ENCODE results near the gene UCK2. TPM values are rescaled to one million over a fixed set of nuclear protein-coding genes. Genes with fewer than 3 reads are reported as not detected.

Gene UCK2
- total and polyA plus RNA-seq, 4 donors, result 9.6 to 22.0 (median 14.1) TPM

GRCh38 chr1:165831146-165831545 lies 3.7 kb downstream of the UCK2 start:
- H3K9ac ChIP-seq (ENCODE audit: insufficient read depth in 1 of 2, low read length in 2 of 2), result no peak overlapping the region
- H3K4me3 ChIP-seq, result no peak overlapping the region
- H3K9me3 ChIP-seq (ENCODE audit: control insufficient read depth in 4 of 4, insufficient read depth in 3 of 4, low read length in 3 of 4), result no peaks in the 10 kb centered on the region
- WGBS, 2 donors, result 97% methylated on average over 3 of the region's 3 CpGs
- no peaks in the 10 kb centered on the region for H3K27me3 ChIP-seq (ENCODE audit: control insufficient read depth in 3 of 3, insufficient read depth in 3 of 3, low read length in 2 of 3)
- ATAC-seq (ENCODE audit: insufficient read depth, low FRiP score) (no peak), DNase-seq (no peak)
- TF ChIP-seq CTCF (IDR thresholded peaks at IDR 0.05; ENCODE audit: control extremely low read depth, extremely low read depth), result no peak
- no peak overlapping the region for H3K27ac ChIP-seq (ENCODE audit: low read depth in 1 of 2, low read length in 1 of 2)
- H3K36me3 ChIP-seq (ENCODE audit: control insufficient read depth in 4 of 4, insufficient read depth in 4 of 4, low read length in 4 of 4), result no peaks in the 10 kb centered on the region
- peaks cover 0 to 13% (median 11%) of the 10 kb centered on the region in 5 donors for H3K4me1 ChIP-seq (ENCODE audit: control insufficient read depth in 5 of 5, insufficient read depth in 5 of 5, low read length in 5 of 5)

- H3K4me1 ChIP-seq (ENCODE audit: control insufficient read depth in 5 of 5, insufficient read depth in 5 of 5, low read length in 5 of 5), result peaks cover 0 to 21% (median 9%) of the 10 kb centered on the region in 5 donors
- H3K4me3 ChIP-seq, result no peak overlapping the region
- 87 to 89% methylated on average over 9 of the region's 9 CpGs for WGBS, 2 donors
- H3K36me3 ChIP-seq (ENCODE audit: control insufficient read depth in 4 of 4, insufficient read depth in 4 of 4, low read length in 4 of 4), result no peaks in the 10 kb centered on the region
- H3K9ac ChIP-seq (ENCODE audit: insufficient read depth in 1 of 2, low read length in 2 of 2), result no peak overlapping the region
- no peak for DNase-seq
- H3K27me3 ChIP-seq (ENCODE audit: control insufficient read depth in 3 of 3, insufficient read depth in 3 of 3, low read length in 2 of 3), result no peaks in the 10 kb centered on the region
- no peak overlapping the region for H3K27ac ChIP-seq (ENCODE audit: low read depth in 1 of 2, low read length in 1 of 2)
- H3K9me3 ChIP-seq (ENCODE audit: control insufficient read depth in 4 of 4, insufficient read depth in 3 of 4, low read length in 3 of 4), result no peaks in the 10 kb centered on the region
- TF ChIP-seq CTCF (IDR thresholded peaks at IDR 0.05; ENCODE audit: control extremely low read depth, extremely low read depth), result no peak
- ATAC-seq (ENCODE audit: insufficient read depth, low FRiP score), result no peak
These were observed 5.5 kb downstream of the UCK2 start for GRCh38 chr1:165832902-165833301.

DNA sequence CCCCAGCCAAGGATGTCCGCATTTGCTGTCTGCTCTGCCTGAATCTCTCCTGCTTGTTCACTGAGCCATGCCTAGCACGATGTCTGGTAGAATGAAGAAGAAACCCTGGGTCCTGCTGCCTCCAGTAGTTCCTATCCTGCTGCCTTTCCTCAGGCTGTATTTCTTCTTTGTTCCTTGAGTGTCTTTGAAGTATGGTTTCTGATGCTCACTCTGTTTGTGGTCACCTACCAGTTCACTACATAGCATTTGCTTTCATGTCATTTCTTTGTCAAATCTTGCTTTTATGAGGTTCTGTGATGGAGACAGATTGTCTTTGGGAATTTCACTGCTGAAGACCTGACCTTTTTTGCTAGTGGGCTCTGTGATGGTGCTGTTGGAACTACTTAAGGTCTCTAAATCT lies 5.9 kb downstream of the UCK2 start:
- no peak for DNase-seq
- Histone ChIP-seq H3K36me3 (ENCODE audit: control insufficient read depth in 4 of 4, insufficient read depth in 4 of 4, low read length in 4 of 4) (no peaks in the 10 kb centered on the region), H3K27ac (ENCODE audit: low read depth in 1 of 2, low read length in 1 of 2) (no peak overlapping the region), H3K4me1 (ENCODE audit: control insufficient read depth in 5 of 5, insufficient read depth in 5 of 5, low read length in 5 of 5) (peaks cover 0 to 21% (median 11%) of the 10 kb centered on the region in 5 donors), H3K4me3 (no peak overlapping the region), H3K27me3 (ENCODE audit: control insufficient read depth in 3 of 3, insufficient read depth in 3 of 3, low read length in 2 of 3) (no peaks in the 10 kb centered on the region), H3K9ac (ENCODE audit: insufficient read depth in 1 of 2, low read length in 2 of 2) (no peak overlapping the region), H3K9me3 (ENCODE audit: control insufficient read depth in 4 of 4, insufficient read depth in 3 of 4, low read length in 3 of 4) (no peaks in the 10 kb centered on the region)
- 83 to 84% methylated on average over 2 of the region's 2 CpGs for WGBS, 2 donors
- TF ChIP-seq CTCF (IDR thresholded peaks at IDR 0.05; ENCODE audit: control extremely low read depth, extremely low read depth), result no peak
- ATAC-seq (ENCODE audit: insufficient read depth, low FRiP score), result no peak

GRCh38 chr1:165834229-165834628 lies 6.8 kb downstream of the UCK2 start:
- ATAC-seq (ENCODE audit: insufficient read depth, low FRiP score) (no peak), DNase-seq (no peak)
- WGBS, 2 donors, result 88 to 96% methylated on average over 1 of the region's 1 CpG
- Histone ChIP-seq H3K4me3 (no peak overlapping the region), H3K27me3 (ENCODE audit: control insufficient read depth in 3 of 3, insufficient read depth in 3 of 3, low read length in 2 of 3) (no peaks in the 10 kb centered on the region), H3K4me1 (ENCODE audit: control insufficient read depth in 5 of 5, insufficient read depth in 5 of 5, low read length in 5 of 5) (peaks cover 0 to 17% (median 4%) of the 10 kb centered on the region in 5 donors), H3K9ac (ENCODE audit: insufficient read depth in 1 of 2, low read length in 2 of 2) (no peak overlapping the region), H3K9me3 (ENCODE audit: control insufficient read depth in 4 of 4, insufficient read depth in 3 of 4, low read length in 3 of 4) (no peaks in the 10 kb centered on the region), H3K36me3 (ENCODE audit: control insufficient read depth in 4 of 4, insufficient read depth in 4 of 4, low read length in 4 of 4) (no peaks in the 10 kb centered on the region), H3K27ac (ENCODE audit: low read depth in 1 of 2, low read length in 1 of 2) (no peak overlapping the region)
- no peak for TF ChIP-seq CTCF (IDR thresholded peaks at IDR 0.05; ENCODE audit: control extremely low read depth, extremely low read depth)

All from lung (tissue), 12 donors.